ENCODE data around the gene NACC1. TPM values are rescaled to one million over a fixed set of nuclear protein-coding genes. Genes with fewer than 3 reads are reported as not detected.

Gene NACC1
- total and polyA plus RNA-seq, 2 of the 8 experiments (the other 6 are each of a cell fraction or from before 2014, with no cell fraction given) = 234 to 301 TPM

GRCh38 chr19:13164343-13165161, 46.5 kb downstream of the NACC1 start:
- no peak for FAIRE-seq
- no peak for TF ChIP-seq KDM4A (IDR thresholded peaks at IDR 0.05; ENCODE audit: low read depth, low read length, severe bottlenecking)
- peak; percentile 93 for TF ChIP-seq EGR1 (IDR thresholded peaks at IDR 0.05; ENCODE audit: borderline replicate concordance, low read depth, low read length)
- peak; percentile 37; the same call in 1 of the 2 replicates for TF ChIP-seq TEAD4 (IDR thresholded peaks at IDR 0.05; ENCODE audit: low read depth, low read length)
- peak; percentile 32; the same call in 1 of the 2 replicates for TF ChIP-seq SRF (IDR thresholded peaks at IDR 0.05; ENCODE audit: low read depth, low read length)
- peak; percentile 72 for TF ChIP-seq TBP (IDR thresholded peaks at IDR 0.05; ENCODE audit: low read depth, low read length)
- TF ChIP-seq JUN (IDR thresholded peaks at IDR 0.05; ENCODE audit: low read depth, low read length) = no peak
- TF ChIP-seq BACH1 (IDR thresholded peaks at IDR 0.05; ENCODE audit: low read length) = peak; percentile 82
- no peak for TF ChIP-seq USF2 (IDR thresholded peaks at IDR 0.05; ENCODE audit: low read length)
- TF ChIP-seq GABPA (IDR thresholded peaks at IDR 0.05; ENCODE audit: borderline replicate concordance, insufficient read depth, low read length) = peak; percentile 68; the same call in 1 of the 2 replicates

More at GRCh38 chr19:13164343-13165161, 46.5 kb downstream of the NACC1 start:
- H2BK15ac ChIP-seq (ENCODE audit: low read length) = 0 out of 2 replicates have a peak overlapping the region, but pooled peaks have one; percentile 19
- no peak overlapping the region for H3K23ac ChIP-seq (ENCODE audit: insufficient read length)
- H2AK5ac ChIP-seq (ENCODE audit: low read depth, low read length) = peak overlapping the region; percentile 88
- H3K79me1 ChIP-seq (ENCODE audit: low read depth, low read length) = no peaks in the 10 kb centered on the region; the same call in 1 of the 2 replicates
- peaks cover 13% of the 10 kb centered on the region; the same call in 1 of the 2 replicates for H3K23me2 ChIP-seq (ENCODE audit: low read depth, low read length)
- H3K14ac ChIP-seq (ENCODE audit: insufficient read length) = no peak overlapping the region
- H2AFZ ChIP-seq (ENCODE audit: low read length) = no peak overlapping the region
- peak overlapping the region in 3 of 4 experiments; percentile 55 to 74 (median 68); a peak in 6 of 7 replicates for H3K9ac ChIP-seq (replicated peaks in 1 of 4; ENCODE audit: extremely low read depth in 1 of 4, low read depth in 3 of 4, low read length in 3 of 4)
- H3K36me3 ChIP-seq (ENCODE audit: control insufficient read depth in 2 of 4, insufficient read depth in 4 of 4, low read length in 3 of 4) = no peaks in the 10 kb centered on the region
- H4K8ac ChIP-seq (ENCODE audit: extremely low read depth, insufficient read depth, low read length) = peak overlapping the region; percentile 90
- H4K20me1 ChIP-seq (replicated peaks in 1 of 2; ENCODE audit: control insufficient read depth in 1 of 2, insufficient read depth in 2 of 2, low read length in 2 of 2) = no peaks in the 10 kb centered on the region
- no peaks in the 10 kb centered on the region for H3K9me3 ChIP-seq (ENCODE audit: insufficient read depth in 2 of 2, low read depth in 1 of 2, low read length in 1 of 2)
- peak overlapping the region; percentile 99 for H2BK12ac ChIP-seq (ENCODE audit: low read depth, low read length)
- no peaks in the 10 kb centered on the region for H3K79me2 ChIP-seq (ENCODE audit: control insufficient read depth in 1 of 2, insufficient read depth in 2 of 2, low read length in 2 of 2)
- H4K91ac ChIP-seq (replicated peaks; ENCODE audit: insufficient read length, low read length) = peak overlapping the region; percentile 90
- peak overlapping the region; percentile 99 for H2BK5ac ChIP-seq (ENCODE audit: low read depth, low read length)
- peak overlapping the region; percentile 7 to 62 (median 46) for H3K4me3 ChIP-seq (ENCODE audit: extremely low read depth in 1 of 4, insufficient read depth in 2 of 4, low read depth in 3 of 4, low read length in 4 of 4)
- peak overlapping the region; percentile 88 for H4K5ac ChIP-seq (ENCODE audit: insufficient read length, low read depth, low read length)
- peak overlapping the region; percentile 82 to 95 for H3K4me2 ChIP-seq (ENCODE audit: insufficient read depth in 1 of 2, low read depth in 2 of 2, low read length in 2 of 2)
- H3K56ac ChIP-seq (replicated peaks; ENCODE audit: insufficient read length, low read depth, low read length) = peak overlapping the region; percentile 75
- POLR2A ChIA-PET (ENCODE audit: partially characterized antibody) = interaction anchor here (0.5 to 12.0 kb wide), 28 partner anchors 9 to 896 kb away, joined by 3 to 530 read pairs (median 5); partner anchors contain the start of genes CACNA1A, IER2, NACC1 and STX10
- CTCF ChIA-PET (ENCODE audit: partially characterized antibody) = interaction anchor here (0.7 to 5.2 kb wide), 8 partner anchors 10 to 154 kb away, joined by 3 to 34 read pairs (median 4); no protein-coding TSS in a partner anchor
- peak; percentile 89 to 99 for DNase-seq (ENCODE audit: low read depth in 1 of 2, low spot score in 2 of 2)
- H3K27me3 ChIP-seq (replicated peaks in 1 of 4; ENCODE audit: control insufficient read depth in 3 of 4, extremely low read depth in 1 of 4, insufficient read depth in 3 of 4, low read length in 3 of 4) = no peaks in the 10 kb centered on the region
- peak overlapping the region; percentile 95 for H3K27ac ChIP-seq (ENCODE audit: low read depth, low read length)
- H2BK120ac ChIP-seq (replicated peaks; ENCODE audit: low read depth, low read length) = peak overlapping the region; percentile 45
- peak overlapping the region; percentile 99 for H3K18ac ChIP-seq (ENCODE audit: extremely low read depth, low read length)
- H3K4me1 ChIP-seq (replicated peaks in 1 of 4; ENCODE audit: control insufficient read depth in 3 of 4, insufficient read depth in 4 of 4, low read length in 3 of 4) = peaks cover 18 to 34% (median 20%) of the 10 kb centered on the region in 4 experiments
- 5% methylated on average over 18 of the region's 19 CpGs; no CpG with 5 or more reads in 1 of the 2 experiments for WGBS, 2 experiments (ENCODE audit: extremely low coverage in 1 of 2, insufficient coverage in 1 of 2, insufficient read length in 1 of 2, insufficient replicate concordance in 2 of 2, low coverage in 1 of 2, low lambda C conversion rate in 2 of 2, missing lambda C conversion rate in 1 of 2)
- H2BK20ac ChIP-seq (ENCODE audit: low read length) = peak overlapping the region; percentile 91
- H3K4ac ChIP-seq (replicated peaks; ENCODE audit: insufficient read length, low read depth, low read length) = peak overlapping the region; percentile 86

Data from H1 (cell line).